ENCODE data around the gene SLC25A12.

The SLC25A12 gene

DNA sequence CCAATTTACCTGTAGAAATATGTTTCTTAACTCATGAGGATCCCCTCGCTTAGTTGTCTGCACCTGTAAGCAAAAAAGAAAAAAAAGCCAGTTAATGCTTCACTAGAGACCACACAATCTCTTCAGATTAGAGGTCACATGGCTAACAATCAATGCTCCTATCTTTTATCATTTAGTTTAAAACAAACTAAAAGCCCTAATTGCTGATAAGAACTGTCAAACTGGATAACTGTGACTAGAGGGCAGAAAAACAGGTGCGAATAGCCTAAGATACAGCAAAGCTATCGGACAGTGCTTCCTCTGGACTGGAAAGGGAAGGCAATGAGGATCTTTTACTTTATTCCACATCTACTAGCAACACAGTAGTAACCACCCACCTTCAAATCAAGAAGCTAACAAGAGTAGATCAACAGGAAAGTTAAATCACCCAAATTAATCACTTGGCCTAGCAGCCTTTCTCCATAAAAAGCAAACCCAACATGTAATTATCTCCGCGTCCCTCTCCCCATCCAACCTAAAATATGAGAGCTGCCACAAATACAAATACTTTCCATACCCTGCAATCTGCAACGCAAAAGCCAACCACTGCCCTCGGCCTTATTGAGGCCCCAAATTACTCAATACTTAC is 734 bp downstream of the SLC25A12 start:
- peak overlapping the region; percentile 76 for H3K4me3 ChIP-seq (ENCODE audit: low read depth, low read length)
- TF ChIP-seq POLR2A (IDR thresholded peaks at IDR 0.05; ENCODE audit: extremely low read depth, insufficient read length) (no peak), MYC (IDR thresholded peaks at IDR 0.05; ENCODE audit: low read depth, low read length) (no peak)
- TF ChIP-seq, protein P1, sequence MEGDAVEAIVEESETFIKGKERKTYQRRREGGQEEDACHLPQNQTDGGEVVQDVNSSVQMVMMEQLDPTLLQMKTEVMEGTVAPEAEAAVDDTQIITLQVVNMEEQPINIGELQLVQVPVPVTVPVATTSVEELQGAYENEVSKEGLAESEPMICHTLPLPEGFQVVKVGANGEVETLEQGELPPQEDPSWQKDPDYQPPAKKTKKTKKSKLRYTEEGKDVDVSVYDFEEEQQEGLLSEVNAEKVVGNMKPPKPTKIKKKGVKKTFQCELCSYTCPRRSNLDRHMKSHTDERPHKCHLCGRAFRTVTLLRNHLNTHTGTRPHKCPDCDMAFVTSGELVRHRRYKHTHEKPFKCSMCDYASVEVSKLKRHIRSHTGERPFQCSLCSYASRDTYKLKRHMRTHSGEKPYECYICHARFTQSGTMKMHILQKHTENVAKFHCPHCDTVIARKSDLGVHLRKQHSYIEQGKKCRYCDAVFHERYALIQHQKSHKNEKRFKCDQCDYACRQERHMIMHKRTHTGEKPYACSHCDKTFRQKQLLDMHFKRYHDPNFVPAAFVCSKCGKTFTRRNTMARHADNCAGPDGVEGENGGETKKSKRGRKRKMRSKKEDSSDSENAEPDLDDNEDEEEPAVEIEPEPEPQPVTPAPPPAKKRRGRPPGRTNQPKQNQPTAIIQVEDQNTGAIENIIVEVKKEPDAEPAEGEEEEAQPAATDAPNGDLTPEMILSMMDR (IDR thresholded peaks at IDR 0.05; ENCODE audit: low read depth, low read length) = no peak
- TF ChIP-seq, protein P2, sequence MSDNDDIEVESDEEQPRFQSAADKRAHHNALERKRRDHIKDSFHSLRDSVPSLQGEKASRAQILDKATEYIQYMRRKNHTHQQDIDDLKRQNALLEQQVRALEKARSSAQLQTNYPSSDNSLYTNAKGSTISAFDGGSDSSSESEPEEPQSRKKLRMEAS (IDR thresholded peaks at IDR 0.05; ENCODE audit: low read depth, low read length) = no peak
- no peak for DNase-seq (ENCODE audit: low read depth)

- no peak overlapping the region for H3K4me3 ChIP-seq (ENCODE audit: low read depth, low read length)
- TF ChIP-seq POLR2A (IDR thresholded peaks at IDR 0.05; ENCODE audit: extremely low read depth, insufficient read length) = no peak
- TF ChIP-seq, protein P1 (IDR thresholded peaks at IDR 0.05; ENCODE audit: low read depth, low read length) = no peak
- TF ChIP-seq, protein P2 (IDR thresholded peaks at IDR 0.05; ENCODE audit: low read depth, low read length) = no peak
- no peak for TF ChIP-seq MYC (IDR thresholded peaks at IDR 0.05; ENCODE audit: low read depth, low read length)
- no peak for DNase-seq (ENCODE audit: low read depth)
Observed at GRCh38 chr2:171889808-171890207, 4.2 kb downstream of the SLC25A12 start.

- DNase-seq (ENCODE audit: low read depth) = no peak
- TF ChIP-seq POLR2A (IDR thresholded peaks at IDR 0.05; ENCODE audit: extremely low read depth, insufficient read length) = no peak
- no peak overlapping the region for H3K4me3 ChIP-seq (ENCODE audit: low read depth, low read length)
Observed at GRCh38 chr2:171889333-171889732, 4.7 kb downstream of the SLC25A12 start.

- no peak overlapping the region for H3K4me3 ChIP-seq (ENCODE audit: low read depth, low read length)
- no peak for DNase-seq (ENCODE audit: low read depth)
- TF ChIP-seq, protein P1 (IDR thresholded peaks at IDR 0.05; ENCODE audit: low read depth, low read length) = no peak
- TF ChIP-seq, protein P2 (IDR thresholded peaks at IDR 0.05; ENCODE audit: low read depth, low read length) = no peak
- no peak for TF ChIP-seq MYC (IDR thresholded peaks at IDR 0.05; ENCODE audit: low read depth, low read length)
- TF ChIP-seq POLR2A (IDR thresholded peaks at IDR 0.05; ENCODE audit: extremely low read depth, insufficient read length) = no peak
Observed at GRCh38 chr2:171883275-171883893, 10.7 kb downstream of the SLC25A12 start.

DNA sequence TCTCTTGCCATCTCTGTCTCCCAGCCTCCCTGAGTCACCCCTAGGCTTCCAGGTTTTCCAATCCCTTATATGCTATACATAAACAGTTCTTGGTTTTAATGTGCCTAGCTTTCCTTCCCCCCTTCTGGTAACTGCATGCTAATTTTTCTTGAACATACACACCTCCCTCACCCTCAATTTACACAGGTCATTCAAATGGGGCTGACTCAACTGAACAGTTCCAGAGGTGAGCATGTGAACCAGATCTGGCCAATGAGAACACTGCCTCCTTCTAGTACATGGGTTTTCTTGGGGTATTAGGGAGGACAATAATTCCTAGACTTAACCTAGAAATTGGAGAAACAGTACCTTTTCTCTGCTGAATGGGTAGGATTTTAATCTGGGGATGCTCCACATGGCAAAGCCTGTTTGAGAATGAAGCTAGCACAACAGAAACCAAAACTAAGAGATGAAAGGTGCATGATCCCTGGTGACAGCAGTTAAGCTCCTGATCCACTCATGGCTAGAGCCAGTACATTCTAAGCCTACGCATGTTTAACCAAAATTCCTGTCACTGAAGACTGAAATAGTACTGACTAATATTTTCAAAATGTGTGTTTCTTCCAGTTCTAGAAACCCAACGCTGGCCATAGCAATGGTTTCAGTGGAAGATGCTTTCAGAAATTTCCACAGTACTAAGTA is 11.8 kb downstream of the SLC25A12 start:
- H3K4me3 ChIP-seq (ENCODE audit: low read depth, low read length) = no peak overlapping the region
- TF ChIP-seq, protein P1 (IDR thresholded peaks at IDR 0.05; ENCODE audit: low read depth, low read length) = no peak
- TF ChIP-seq POLR2A (IDR thresholded peaks at IDR 0.05; ENCODE audit: extremely low read depth, insufficient read length) = no peak
- no peak for TF ChIP-seq MYC (IDR thresholded peaks at IDR 0.05; ENCODE audit: low read depth, low read length)
- TF ChIP-seq, protein P2 (IDR thresholded peaks at IDR 0.05; ENCODE audit: low read depth, low read length) = no peak
- no peak for DNase-seq (ENCODE audit: low read depth)

DNA sequence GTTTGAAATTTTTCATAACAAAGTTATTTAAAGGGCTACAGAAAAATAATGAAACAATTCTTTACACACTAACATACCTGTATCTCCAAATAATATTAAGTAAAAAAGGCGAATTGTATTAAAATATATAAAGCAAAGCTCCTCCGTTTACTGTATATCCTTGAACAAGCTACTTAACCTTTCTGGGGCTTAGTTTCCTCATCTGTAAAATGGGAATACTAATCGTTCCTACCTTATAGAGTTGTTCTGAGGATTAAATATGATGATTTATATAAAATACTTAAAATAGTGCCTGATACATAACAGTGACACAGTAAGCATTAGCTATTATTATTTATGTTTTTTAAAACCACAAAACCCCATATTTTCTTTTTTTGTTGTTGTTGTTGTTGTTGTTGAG is 13.3 kb downstream of the SLC25A12 start:
- no peak for DNase-seq (ENCODE audit: low read depth)
- H3K4me3 ChIP-seq (ENCODE audit: low read depth, low read length) = no peak overlapping the region
- no peak for TF ChIP-seq POLR2A (IDR thresholded peaks at IDR 0.05; ENCODE audit: extremely low read depth, insufficient read length)
- TF ChIP-seq MYC (IDR thresholded peaks at IDR 0.05; ENCODE audit: low read depth, low read length) = no peak
- TF ChIP-seq, protein P1 (IDR thresholded peaks at IDR 0.05; ENCODE audit: low read depth, low read length) = no peak
- TF ChIP-seq, protein P2 (IDR thresholded peaks at IDR 0.05; ENCODE audit: low read depth, low read length) = no peak
